HUES48 (cell line): ENCODE measurements around the gene WDR18.

ENCODE experiments used
- H3K27ac ChIP-seq: one replicate; pipeline ENCODE4 v1.7.0; 2013; ENCODE audit warnings: low read depth, low read length, inconsistent platforms
- H3K27me3 ChIP-seq: 2 replicates; pipeline ENCODE4 v1.6.1; 2013; ENCODE audit warnings: mild to moderate bottlenecking, low read length; ENCODE audit not compliant: control insufficient read depth, insufficient read depth
- H3K36me3 ChIP-seq: 2 replicates; pipeline ENCODE4 v1.6.1; 2013; ENCODE audit warnings: low read length; ENCODE audit not compliant: control insufficient read depth, insufficient read depth
- H3K4me1 ChIP-seq: 2 replicates; pipeline ENCODE4 v1.6.1; 2013; ENCODE audit warnings: mild to moderate bottlenecking, low read length; ENCODE audit not compliant: control insufficient read depth, insufficient read depth
- H3K4me3 ChIP-seq: 2 replicates; pipeline ENCODE4 v1.5.1; 2013; ENCODE audit warnings: mild to moderate bottlenecking, low read depth, low read length
- H3K9ac ChIP-seq: 2 replicates; pipeline ENCODE4 v1.6.1; 2013; ENCODE audit warnings: mild to moderate bottlenecking, low read depth, low read length, moderate library complexity
- H3K9me3 ChIP-seq: 2 replicates; pipeline ENCODE4 v1.6.1; 2013; ENCODE audit warnings: low read length; ENCODE audit not compliant: control insufficient read depth, insufficient read depth

The WDR18 gene

GRCh38 chr19:1004803-1005664, 20.9 kb downstream of the WDR18 start:
- Histone ChIP-seq H3K27me3 (peaks cover 13% of the 10 kb centered on the region), H3K4me1 (no peaks in the 10 kb centered on the region), H3K27ac (no peak overlapping the region), H3K36me3 (peaks cover 3% of the 10 kb centered on the region), H3K4me3 (no peak overlapping the region), H3K9me3 (no peaks in the 10 kb centered on the region), H3K9ac (no peak overlapping the region)

- Histone ChIP-seq H3K9ac (no peak overlapping the region), H3K4me3 (no peak overlapping the region)
These were observed 22.7 kb downstream of the WDR18 start for GRCh38 chr19:1006711-1007398.

GRCh38 chr19:1007399-1008251, 23.5 kb downstream of the WDR18 start:
- no peaks in the 10 kb centered on the region for H3K4me1 ChIP-seq
- H3K9ac ChIP-seq, result no peak overlapping the region
- H3K4me3 ChIP-seq, result no peak overlapping the region
- no peaks in the 10 kb centered on the region for H3K9me3 ChIP-seq
- peaks cover 23% of the 10 kb centered on the region for H3K36me3 ChIP-seq
- H3K27me3 ChIP-seq, result no peaks in the 10 kb centered on the region
- no peak overlapping the region for H3K27ac ChIP-seq

More at GRCh38 chr19:1006711-1007398, 22.7 kb downstream of the WDR18 start:
- Histone ChIP-seq H3K4me1 (no peaks in the 10 kb centered on the region), H3K27me3 (no peaks in the 10 kb centered on the region), H3K9me3 (no peaks in the 10 kb centered on the region), H3K36me3 (peaks cover 17% of the 10 kb centered on the region), H3K27ac (no peak overlapping the region)

GRCh38 chr19:1008268-1009040, 24.3 kb downstream of the WDR18 start:
- Histone ChIP-seq H3K4me3 (no peak overlapping the region), H3K27me3 (no peaks in the 10 kb centered on the region), H3K36me3 (peaks cover 30% of the 10 kb centered on the region), H3K4me1 (no peaks in the 10 kb centered on the region), H3K27ac (no peak overlapping the region), H3K9ac (no peak overlapping the region), H3K9me3 (no peaks in the 10 kb centered on the region)

GRCh38 chr19:1009041-1009980, 25.2 kb downstream of the WDR18 start:
- no peak overlapping the region for H3K9ac ChIP-seq
- no peaks in the 10 kb centered on the region for H3K4me1 ChIP-seq
- peaks cover 38% of the 10 kb centered on the region for H3K36me3 ChIP-seq
- no peak overlapping the region for H3K4me3 ChIP-seq
- H3K27me3 ChIP-seq, result no peaks in the 10 kb centered on the region
- H3K9me3 ChIP-seq, result no peaks in the 10 kb centered on the region
- H3K27ac ChIP-seq, result no peak overlapping the region

- Histone ChIP-seq H3K9ac (no peak overlapping the region), H3K27ac (no peak overlapping the region), H3K36me3 (peaks cover 42% of the 10 kb centered on the region), H3K4me3 (no peak overlapping the region), H3K27me3 (no peaks in the 10 kb centered on the region), H3K9me3 (no peaks in the 10 kb centered on the region), H3K4me1 (no peaks in the 10 kb centered on the region)
These were observed 25.9 kb downstream of the WDR18 start for GRCh38 chr19:1009981-1010538.

- Histone ChIP-seq H3K27me3 (no peaks in the 10 kb centered on the region), H3K9ac (no peak overlapping the region), H3K9me3 (no peaks in the 10 kb centered on the region), H3K27ac (no peak overlapping the region), H3K36me3 (peaks cover 42% of the 10 kb centered on the region), H3K4me3 (no peak overlapping the region), H3K4me1 (peaks cover 4% of the 10 kb centered on the region; the same call in 1 of the 2 replicates)
These were observed 26.7 kb downstream of the WDR18 start for GRCh38 chr19:1010586-1011510.

GRCh38 chr19:1011831-1012333, 27.7 kb downstream of the WDR18 start:
- H3K9ac ChIP-seq, result no peak overlapping the region
- peaks cover 42% of the 10 kb centered on the region for H3K36me3 ChIP-seq
- no peak overlapping the region for H3K4me3 ChIP-seq
- H3K9me3 ChIP-seq, result no peaks in the 10 kb centered on the region
- H3K27ac ChIP-seq, result no peak overlapping the region
- H3K4me1 ChIP-seq, result peaks cover 12% of the 10 kb centered on the region
- no peaks in the 10 kb centered on the region for H3K27me3 ChIP-seq

GRCh38 chr19:1012334-1012733, 28.2 kb downstream of the WDR18 start:
- Histone ChIP-seq H3K9me3 (no peaks in the 10 kb centered on the region), H3K27me3 (no peaks in the 10 kb centered on the region), H3K27ac (no peak overlapping the region), H3K4me3 (no peak overlapping the region), H3K4me1 (peaks cover 15% of the 10 kb centered on the region), H3K36me3 (peaks cover 42% of the 10 kb centered on the region), H3K9ac (no peak overlapping the region)
